M059J (cell line): ENCODE measurements around the gene HIF1A. TPM values are rescaled to one million over a fixed set of nuclear protein-coding genes. Genes with fewer than 3 reads are reported as not detected.
"Not testable (repeated sequence)": the region's sequence is repeated elsewhere in the genome, so short reads cannot be mapped to it uniquely, and the experiment has no call there.

Experiments
- DNase-seq: peaks from one replicate; pipeline ENCODE4 v3.0.0-alpha.2; 2012; ENCODE audit warnings: low read depth
- total RNA-seq: library from RNA; depleted of rRNA; stranded (reverse); fragments of >200 nt; shearing (Covaris generic); gene quantifications from 2 replicates; pipeline ENCODE4 v1.2.3, GENCODE V29; 2014

The HIF1A gene
- total RNA-seq, 1 experiment from 2014 or later, result 404 TPM

- not testable (repeated sequence) for DNase-seq
Measured at GRCh38 chr14:61708693-61709092, 13.4 kb downstream of the HIF1A start.

- peak; percentile 46 for DNase-seq
Measured at GRCh38 chr14:61710853-61711817, 15.8 kb downstream of the HIF1A start.

GRCh38 chr14:61712137-61712536 lies 16.8 kb downstream of the HIF1A start:
- no peak for DNase-seq

DNA sequence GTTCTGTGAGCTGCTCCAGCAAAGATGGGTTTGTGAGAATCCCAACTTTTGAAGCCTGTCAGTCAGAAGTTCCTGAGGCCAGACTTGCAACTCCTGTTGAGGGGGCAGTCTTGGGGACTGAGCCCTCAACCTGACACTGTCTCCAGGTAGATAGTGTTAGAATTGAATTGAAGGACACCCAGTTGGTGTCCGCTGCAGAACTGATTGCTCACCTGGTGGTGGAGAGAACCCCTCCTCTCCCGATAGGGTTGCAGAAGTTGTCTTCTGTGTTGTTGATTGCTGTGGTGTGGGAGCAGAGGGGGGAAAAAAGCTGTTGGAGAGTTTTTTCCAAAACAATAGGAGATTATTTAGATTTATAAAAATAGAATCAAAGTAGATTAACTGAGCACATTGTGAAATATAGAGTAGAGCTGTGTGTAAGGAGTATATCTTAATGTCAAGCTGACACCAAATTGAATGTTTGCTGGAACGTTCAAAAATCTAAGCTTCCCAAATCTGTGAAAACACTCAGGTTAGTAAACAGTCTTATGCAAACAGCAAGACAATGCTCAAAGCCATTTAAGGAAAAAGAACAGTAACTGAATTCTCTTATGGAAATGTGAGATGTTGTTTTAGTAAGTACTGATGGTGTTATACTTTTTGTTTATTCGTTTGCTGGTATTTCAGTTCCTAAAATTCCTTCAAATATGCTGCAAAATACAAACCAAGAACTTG lies 18.6 kb downstream of the HIF1A start:
- DNase-seq, result no peak

DNA sequence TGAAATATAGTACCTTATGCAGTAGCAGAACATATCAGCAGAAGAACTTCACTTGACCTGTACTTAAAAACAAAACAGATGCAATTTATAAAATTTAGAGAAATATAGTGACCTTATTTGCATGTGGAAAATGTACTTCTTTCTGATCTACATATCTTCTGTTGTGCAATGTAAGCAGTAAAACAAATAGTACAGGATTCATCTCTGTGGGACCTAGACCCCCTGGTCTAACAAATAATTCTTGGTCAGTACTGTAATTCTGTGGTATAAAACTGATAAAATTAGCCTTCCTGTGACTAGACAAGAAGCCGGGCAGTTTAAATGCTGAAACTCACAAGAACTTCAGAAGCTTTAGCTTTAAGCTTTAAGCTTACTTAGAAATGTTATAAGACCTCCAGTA lies 21.6 kb downstream of the HIF1A start:
- DNase-seq, result no peak

DNA sequence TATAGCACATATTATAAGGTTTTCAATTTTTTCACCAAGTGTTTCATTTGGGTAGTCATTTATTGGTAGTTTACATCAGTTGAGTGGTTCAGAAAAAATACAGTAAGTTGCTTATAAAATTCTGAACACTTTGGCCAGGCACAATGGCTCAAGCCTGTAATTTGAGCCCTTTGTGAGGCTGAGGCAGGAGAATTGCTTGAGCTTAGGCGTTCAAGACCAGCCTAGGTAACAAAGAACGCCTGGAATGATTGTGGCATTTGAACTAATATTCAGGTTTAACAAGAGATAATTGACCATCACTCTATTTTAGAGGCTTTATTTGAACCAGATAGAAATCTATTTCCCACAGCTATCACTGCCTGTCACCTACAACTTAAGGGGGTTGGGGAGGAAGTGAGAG lies 22.7 kb downstream of the HIF1A start:
- no peak for DNase-seq

DNA sequence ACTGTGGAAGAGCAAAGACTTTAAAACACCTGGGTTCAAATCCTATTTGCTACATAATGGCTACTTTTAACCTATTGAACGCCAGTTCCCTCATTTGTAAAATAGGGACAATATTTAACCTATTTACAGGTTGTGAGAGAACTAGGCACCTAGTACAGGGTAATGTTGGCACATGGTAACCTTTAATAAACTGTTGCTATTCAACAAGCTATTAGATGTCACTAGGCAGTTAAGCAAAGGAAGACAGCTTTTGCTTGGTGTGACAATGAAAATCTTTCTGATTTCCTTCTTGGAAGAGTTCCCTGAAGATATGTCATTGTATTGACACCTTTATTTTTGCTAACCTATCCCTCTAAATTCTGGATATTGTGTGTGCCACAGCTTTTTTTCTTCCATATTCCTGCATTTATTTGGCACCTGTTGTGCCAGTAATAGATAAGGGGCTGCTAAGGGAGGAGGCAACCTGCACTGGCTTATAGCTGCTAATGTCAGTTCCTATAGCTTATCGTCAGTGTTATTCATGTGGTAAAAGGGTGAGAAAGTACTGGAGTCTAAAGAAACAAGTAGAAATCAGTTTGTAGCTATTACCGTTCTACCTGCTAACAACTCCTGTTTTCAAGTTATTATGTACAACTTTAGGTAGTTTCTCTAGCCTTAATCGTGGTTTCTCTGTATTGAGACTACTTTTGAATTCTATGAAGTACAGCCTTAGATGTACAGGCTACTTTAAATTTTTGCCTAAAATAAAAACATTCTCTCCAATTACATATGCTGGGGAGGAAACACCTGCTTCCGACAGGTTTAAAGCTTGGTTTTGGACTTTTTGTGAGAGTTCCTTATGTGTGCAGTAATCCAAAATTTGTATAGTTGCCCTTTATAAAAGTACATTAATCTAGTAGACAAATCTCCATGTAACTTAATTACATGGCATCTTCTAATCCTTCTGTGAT lies 24.3 kb downstream of the HIF1A start:
- no peak for DNase-seq

- no peak for DNase-seq
Measured at GRCh38 chr14:61720294-61720661, 25.0 kb downstream of the HIF1A start.

DNA sequence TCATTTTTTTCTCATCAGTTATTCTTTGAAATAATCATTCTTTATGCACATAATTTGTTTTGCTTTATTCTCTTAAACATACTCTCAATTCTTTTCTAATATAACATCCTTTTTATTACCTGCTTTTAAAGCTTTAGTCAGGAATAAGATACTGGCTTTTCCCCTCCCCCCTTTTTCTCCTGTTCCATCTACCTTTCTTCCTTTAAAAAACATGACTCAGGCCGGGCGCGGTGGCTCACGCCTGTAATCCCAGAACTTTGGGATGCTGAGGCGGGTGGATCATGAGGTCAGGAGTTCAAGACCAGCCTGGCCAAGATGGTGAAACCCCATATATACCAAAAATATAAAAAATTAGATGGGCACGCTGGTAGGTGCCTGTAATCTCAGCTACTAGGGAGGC lies 25.4 kb downstream of the HIF1A start:
- DNase-seq, result no peak

DNA sequence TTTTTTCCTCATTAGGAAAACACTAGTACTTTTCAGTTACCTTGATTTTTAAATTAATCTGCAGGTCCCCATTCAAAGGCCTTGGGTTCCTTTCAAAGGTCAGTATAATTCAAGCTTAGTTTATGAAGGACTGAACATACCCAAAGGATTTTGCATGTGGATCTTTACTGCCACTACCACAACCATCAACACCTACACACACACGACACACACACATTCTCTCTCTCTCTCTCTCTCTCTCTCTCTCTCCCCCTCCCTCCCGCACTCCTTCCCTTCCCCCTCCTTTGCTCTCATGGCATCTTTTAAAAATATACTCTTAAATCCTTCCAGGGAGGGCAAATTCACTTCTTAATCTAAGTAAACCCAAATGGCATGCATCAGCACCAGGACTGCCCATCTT lies 28.8 kb downstream of the HIF1A start:
- no peak for DNase-seq

DNA sequence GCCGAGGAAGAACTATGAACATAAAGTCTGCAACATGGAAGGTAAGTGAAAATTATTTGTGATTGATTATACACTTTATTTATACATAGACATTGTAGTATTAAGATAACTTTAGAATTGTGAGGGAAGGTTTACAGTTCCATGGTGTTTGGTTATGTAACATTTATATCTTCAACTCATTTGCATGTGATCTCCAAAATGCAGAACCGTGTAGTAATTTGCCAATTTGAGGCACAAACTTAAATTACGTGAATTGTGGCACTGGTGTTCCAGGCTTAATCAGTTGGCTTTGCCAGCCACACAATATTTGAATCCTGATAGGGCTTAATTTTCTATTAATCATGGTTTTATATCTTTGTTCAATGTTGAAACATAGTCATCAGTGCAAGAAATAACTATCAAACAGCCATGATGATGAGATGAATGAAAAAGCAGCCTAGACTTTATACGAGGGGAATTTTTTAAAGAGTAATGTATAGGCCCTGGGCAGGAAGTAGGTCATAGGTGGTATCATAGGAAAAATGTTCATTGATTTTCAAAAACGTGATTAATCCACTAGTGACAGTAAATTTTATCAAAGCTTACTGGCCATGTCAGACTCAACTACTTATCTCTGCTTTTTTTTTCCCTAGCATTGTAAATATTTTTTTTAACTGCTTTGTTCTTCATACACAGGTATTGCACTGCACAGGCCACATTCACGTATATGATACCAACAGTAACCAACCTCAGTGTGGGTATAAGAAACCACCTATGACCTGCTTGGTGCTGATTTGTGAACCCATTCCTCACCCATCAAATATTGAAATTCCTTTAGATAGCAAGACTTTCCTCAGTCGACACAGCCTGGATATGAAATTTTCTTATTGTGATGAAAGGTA lies 31.7 kb downstream of the HIF1A start:
- no peak for DNase-seq

GRCh38 chr14:61730756-61731373 lies 35.6 kb downstream of the HIF1A start:
- DNase-seq, result no peak

DNA sequence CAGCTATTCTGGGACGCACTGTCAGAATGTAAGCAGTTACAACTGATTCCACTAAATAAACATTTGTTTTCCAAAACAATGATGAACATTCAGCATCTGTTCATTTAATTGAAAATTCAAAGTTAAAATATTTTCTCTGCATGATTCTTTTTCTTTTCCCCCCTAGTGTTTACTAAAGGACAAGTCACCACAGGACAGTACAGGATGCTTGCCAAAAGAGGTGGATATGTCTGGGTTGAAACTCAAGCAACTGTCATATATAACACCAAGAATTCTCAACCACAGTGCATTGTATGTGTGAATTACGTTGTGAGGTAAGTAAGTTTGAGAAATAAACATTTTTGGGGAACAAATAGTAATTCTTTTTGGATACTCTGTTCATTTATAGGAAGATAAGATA lies 38.7 kb downstream of the HIF1A start:
- DNase-seq, result no peak

- no peak for DNase-seq
Measured at GRCh38 chr14:61736751-61737150, 41.4 kb downstream of the HIF1A start.

GRCh38 chr14:61737915-61738314 lies 42.6 kb downstream of the HIF1A start:
- no peak for DNase-seq

GRCh38 chr14:61739133-61739532 lies 43.8 kb downstream of the HIF1A start:
- DNase-seq, result no peak

DNA sequence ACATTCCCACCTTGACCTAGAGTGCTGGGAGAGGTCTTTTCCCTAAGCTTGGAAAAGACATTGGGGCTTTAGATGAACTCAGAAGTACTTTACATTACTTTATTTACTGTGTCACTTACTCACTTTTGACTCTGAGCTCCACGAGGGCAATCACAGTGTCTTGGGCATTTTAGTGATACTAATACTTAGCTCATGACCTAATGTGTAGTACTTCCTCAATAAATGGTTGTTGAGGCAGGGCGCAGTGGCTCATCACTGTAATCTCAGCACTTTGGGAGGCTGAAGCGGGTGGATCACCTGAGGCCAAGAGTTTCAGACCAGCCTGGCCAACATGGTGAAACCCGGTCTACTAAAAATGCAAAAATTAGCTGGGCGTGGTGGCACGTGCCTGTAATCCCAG lies 47.1 kb downstream of the HIF1A start:
- DNase-seq, result no peak

GRCh38 chr14:61744238-61744637 lies 48.9 kb downstream of the HIF1A start:
- DNase-seq, result no peak

GRCh38 chr14:61746346-61746745 lies 51.0 kb downstream of the HIF1A start:
- DNase-seq, result not testable (repeated sequence)

GRCh38 chr14:61746881-61747280 lies 51.6 kb downstream of the HIF1A start:
- DNase-seq, result no peak
